ENCODE results near the gene PLEKHH2.

Gene PLEKHH2

DNA sequence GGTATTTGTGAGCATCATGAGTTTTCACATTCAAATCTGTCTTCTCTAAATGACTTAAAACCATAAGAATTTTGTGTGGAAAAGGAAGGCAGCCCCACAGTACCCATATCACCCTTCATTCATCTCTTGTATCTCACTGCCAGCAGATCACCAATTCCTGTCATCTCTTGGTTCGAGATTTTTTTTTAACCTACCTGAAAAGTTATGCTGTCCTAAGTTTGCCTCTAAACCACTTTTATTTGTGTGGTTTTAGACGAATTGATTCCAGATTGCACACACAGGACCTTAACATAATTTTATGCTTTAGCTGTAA lies 169.6 kb downstream of the PLEKHH2 start:
- DNase-seq (ENCODE audit: low read depth in 1 of 2, low spot score in 1 of 2), result no peak

DNA sequence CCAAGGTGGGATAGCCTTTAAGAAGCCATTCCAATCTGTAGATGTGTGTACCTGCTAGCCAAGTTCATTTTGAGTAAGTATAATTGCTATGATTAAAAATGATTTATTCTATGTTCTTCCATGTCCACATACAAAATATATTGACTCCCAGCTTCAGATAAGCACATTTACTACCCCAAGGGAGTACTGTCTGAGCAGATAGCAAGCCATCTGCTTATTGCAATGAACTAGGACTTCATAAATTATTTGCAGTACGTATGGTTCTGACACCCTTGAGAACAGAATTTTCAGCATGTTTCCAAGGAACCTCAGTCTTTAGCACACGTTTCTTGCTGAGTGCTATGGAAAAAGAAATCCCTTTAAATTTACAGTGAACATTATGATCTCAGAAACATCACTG lies 173.4 kb downstream of the PLEKHH2 start:
- no peak for DNase-seq (ENCODE audit: low read depth in 1 of 2, low spot score in 1 of 2)

DNA sequence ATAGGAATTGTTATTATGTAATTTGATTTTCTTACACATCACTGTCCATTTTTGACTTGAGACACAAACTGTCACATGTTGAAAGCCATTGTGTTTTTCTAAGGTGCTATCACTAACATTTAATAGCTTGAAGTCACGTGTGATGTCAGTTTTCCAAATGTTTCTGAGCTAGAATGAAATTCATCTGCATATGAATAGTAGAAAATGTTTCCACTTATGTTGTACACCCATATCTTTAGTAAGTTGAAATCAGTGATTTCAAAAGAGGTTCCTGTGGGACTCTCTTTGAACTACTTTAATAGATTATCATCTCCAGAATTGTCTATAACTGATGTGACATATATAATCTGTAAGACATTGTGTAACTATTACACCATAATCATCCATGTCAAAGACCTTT lies 173.8 kb downstream of the PLEKHH2 start:
- no peak for DNase-seq (ENCODE audit: low read depth in 1 of 2, low spot score in 1 of 2)

DNA sequence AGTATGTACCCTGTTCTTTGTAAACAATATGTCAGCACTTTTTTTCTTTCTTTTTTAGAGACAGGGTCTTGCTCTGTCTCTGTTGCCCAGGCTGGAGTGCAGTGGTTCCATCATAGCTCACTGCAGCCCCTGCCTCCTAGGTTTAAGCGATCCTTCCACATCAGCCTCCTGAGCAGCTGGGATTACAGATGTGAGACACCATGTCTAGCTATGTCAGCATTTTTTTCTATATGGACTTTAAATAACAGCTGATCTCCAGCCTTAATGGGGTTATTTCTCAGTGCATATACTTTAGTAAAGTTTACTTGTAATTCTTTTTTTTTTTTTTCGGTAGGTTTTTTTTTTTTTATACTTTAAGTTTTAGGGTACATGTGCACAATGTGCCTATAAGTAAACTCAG lies 174.9 kb downstream of the PLEKHH2 start:
- no peak for DNase-seq (ENCODE audit: low read depth in 1 of 2, low spot score in 1 of 2)

DNA sequence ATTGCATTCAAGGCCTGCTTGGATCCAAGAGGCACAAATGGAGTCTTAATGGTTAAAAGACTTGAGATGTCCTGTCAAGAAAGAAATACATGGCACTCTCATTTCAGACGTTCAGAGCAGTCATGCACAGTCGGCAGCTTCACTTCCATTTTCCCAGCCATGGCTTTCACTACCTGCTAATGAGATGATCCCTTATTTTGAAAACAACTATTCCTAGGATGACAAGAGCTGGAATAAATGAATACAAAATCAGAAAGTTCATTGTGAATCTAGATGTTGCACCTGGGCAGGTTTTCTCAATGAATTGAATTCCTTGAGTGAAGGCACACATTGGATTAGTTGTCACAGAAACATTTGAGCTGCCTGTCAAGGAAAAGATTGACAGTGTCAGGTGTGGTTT lies 175.9 kb downstream of the PLEKHH2 start:
- DNase-seq (ENCODE audit: low read depth in 1 of 2, low spot score in 1 of 2), result no peak

DNA sequence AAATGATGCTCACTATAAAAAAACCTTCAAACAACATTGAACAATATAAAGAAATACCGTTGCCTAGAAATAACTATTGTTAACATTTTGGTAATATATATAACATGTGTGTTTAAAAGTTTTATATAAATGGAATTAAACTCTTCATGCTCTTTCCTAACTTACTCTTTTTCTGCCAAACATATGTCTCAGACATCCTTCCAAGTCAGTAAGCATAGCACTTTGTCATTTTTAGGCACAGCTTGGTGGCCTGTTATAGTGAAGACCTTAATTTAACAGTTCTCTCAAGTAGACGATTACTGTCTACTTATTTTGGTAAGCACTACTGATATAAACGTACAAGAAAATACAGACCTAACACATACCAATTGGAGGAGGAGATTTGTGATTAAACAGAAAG lies 177.7 kb downstream of the PLEKHH2 start:
- no peak for DNase-seq (ENCODE audit: low read depth in 1 of 2, low spot score in 1 of 2)

Data from stimulated activated CD4-positive, alpha-beta T cell treated with anti-CD3 and anti-CD28 coated beads, Interleukin-15, amount 100 ng/mL, for 1 hour (primary cell).